HG03354 (cell line): ENCODE results near the gene ARHGEF40.

ENCODE experiments used
- ATAC-seq: cut with Tn5 transposase; IDR thresholded peaks from one replicate; pipeline ENCODE4 v1.9.1; 2021; ENCODE audit warnings: mild to moderate bottlenecking; ENCODE audit not compliant: unreplicated experiment, poor library complexity, severe bottlenecking

ARHGEF40 gene

GRCh38 chr14:21093018-21093417 is 22.9 kb downstream of the ARHGEF40 start:
- no peak for ATAC-seq

DNA sequence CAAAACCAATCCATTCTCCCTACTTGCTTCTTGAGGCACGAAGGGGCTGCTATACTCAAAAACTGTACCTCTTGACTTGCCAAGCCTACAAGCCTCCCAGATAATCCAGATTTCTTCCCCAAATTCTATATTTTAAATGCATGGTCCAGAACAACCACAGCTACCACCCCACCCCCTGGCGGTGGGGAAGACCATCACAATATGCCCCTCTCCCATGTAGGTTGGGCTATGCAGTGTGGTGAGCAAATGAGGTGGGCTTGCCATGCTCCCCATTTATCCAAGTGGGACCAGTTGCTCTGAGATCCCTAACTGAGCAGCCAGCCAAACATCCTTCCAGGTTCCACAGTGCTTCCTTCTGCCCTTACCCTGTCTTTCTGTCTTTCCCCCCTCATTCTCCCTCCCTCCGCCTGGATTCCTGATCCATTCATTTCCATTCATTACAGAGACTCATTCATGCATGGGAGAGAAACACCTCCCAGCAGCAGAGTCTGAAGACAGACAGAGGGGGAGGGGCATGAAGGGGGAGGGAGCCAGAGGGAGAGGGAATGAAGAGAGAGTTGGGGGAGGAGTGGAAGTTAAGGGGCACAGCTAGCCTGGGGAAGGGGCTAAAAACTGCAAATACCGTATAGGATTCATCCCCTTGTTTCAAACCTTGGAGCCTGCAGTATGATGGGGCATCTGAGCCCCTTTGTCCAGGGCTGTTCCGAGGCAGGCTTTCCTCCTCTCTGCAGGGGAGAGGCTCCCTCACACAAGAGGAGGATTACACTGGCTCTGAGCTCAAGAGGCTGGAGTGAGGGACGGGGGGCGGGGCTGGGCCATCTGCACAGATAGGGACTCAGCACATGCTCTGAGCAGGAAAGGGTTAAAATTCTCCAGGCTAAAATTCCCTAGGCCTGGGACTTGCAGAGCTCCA is 23.9 kb downstream of the ARHGEF40 start:
- ATAC-seq: no peak

DNA sequence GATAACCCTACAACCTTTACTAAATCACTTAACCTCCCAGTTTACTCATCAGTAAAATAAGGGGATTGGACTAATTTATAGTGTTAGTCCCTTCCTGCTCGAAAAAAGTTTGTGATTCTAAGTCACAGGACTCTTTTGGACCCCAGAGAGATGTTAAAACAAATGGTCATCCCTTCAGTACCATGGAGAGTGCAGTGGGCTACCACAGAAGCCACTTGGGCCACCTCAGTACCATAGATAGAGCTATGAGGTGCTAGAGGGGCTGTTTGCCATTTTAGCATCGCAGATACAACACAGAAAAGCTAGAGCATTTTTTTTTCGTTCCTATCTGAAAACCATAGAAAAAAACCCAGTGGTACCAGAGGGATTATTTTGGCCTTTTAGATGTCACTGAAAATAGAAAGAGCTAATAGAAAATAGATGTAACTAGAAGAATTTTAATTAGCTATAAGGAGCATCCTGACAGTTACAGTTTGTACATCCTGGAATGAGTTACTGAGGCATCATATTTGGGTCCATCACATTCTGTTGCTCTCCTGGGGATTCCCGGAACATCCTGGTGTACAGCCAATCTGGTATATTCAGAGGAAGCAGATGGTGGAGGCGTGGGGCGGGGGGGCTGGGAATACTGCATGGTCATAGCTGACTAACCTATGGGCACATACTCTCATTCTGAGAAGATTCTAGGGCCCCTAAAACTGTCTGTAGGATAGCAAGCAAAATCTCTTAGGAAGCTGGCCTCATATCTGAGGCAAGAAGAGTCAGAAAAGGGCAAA is 25.5 kb downstream of the ARHGEF40 start:
- no peak for ATAC-seq

DNA sequence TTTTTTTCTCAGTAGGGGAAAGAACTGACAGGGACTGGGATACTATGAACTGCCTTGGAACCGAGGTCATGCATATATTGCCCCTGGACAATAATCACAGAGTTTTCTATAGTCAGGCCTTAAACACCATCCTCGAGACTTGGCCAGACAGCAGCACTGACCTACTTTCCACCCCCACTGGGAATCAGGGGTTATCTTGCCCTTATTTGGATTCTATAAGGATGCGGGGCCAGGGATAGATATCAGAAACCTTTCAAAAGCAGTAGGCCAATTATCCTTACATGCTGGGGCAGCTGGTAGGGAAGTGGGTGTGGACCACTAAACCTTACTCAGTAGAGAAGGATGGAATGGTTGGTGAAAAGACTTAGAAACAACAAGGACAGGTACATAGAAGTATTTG is 26.3 kb downstream of the ARHGEF40 start:
- no peak for ATAC-seq

DNA sequence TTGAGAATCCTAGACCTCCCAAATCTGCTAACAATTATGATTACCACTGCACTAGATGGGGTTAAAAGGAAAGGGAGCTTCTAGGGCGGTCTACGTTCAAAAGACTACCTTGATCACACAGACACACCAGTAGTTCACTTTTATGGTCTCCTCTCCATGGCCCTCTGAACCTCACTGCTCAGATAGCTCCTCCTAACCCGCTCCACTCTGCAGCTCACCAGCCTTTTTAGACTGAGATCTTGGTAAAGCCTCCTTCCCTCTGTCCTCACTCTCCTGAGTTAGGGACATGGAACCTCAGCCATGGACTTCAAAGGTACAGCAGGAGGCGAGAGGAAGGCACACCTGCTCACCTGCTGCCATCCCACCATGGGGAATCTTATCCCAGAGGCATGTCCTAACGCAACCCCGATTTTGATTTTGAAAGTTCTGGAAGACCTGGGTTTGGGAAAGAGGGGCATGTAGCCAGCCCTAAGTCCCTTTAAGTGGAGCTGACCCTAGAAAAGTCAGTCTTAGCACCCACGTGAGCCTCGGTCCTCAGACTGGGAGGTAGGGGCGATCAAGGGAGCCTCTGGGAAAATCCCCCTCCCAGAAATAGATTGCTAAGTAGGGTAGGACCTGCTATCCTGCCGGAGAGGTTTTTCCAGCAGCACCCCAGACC is 27.0 kb downstream of the ARHGEF40 start:
- ATAC-seq: no peak

GRCh38 chr14:21097636-21098075 is 27.6 kb downstream of the ARHGEF40 start:
- no peak for ATAC-seq

DNA sequence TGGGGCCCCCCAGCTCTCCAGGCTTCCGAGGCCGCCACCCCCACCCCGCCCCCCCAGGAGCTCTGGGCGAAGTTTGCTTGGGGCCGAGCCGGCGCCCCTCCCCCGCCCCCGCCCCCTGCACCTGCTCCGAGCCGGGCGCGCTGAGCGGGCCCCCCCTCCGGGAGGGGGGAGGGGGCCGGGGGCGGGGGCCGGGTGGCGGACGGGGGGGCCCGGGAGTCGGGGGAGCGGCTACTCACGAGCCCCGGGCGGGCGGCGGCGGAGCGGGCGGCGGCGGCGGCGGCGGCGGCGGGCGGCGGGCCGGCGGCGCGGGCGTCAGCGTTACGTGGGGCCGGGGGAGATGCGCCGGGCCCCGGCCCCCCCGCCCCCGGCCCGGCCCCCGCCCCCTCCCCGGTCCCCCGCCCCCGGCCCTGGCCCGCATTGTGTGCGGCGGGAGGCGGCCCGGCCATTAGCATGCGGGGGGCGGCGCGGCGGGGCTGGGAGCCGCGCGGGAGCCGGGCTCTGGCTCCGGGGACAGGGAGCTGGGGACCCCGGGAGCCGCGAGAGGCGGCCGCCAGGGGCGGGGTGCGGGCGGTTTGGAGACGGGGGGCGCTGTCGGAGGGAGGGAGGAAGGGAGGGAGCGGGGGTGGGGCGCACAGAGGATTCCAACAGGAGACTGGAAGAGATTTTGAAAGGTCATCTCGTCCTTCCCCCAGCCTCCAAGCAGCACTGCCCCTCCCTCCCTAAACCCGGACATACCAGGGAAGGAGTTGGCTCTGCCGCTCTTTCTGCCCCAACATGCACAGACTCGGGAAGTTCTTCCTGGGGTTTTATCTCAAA is 28.2 kb downstream of the ARHGEF40 start, which contains the start of gene ZNF219:
Gene ZNF219, minus strand, starts transcription at position 580 of the 816 bp plus-strand sequence. CDS start 5,064 bp downstream, outside the sequence.
- ATAC-seq: no peak

DNA sequence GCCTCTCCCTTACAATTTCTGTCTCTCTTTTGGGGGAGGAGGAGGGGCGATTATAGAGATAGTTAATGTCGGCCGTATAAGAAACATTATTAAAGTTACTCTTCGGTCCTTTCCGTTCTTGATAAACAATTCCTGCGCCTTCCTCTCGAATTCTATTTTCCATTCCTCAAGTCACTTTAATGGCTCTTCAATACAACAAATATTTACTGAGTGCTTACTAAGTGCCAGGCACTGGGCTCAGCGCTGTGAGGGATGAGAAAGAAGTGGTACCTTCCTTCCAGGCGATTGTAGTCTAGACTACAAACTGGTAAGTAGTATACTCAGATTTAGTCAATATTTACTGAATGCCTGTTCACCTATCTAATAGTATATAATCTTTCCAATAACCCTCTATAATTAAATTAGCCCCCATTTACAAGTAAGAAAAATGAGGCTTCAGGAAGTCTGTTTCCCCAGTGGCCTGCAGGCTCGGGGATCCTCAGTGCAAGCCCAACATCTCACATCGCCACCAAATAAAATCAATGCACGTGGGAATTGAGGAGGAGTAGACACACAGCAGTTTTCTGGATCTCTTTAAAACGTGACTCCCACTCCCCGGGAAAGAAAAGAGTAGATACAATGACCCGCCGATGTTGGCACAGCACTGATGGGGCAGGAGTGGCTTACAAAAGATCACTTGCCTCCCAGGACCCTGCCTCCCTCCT is 28.9 kb downstream of the ARHGEF40 start:
- ATAC-seq: no peak

DNA sequence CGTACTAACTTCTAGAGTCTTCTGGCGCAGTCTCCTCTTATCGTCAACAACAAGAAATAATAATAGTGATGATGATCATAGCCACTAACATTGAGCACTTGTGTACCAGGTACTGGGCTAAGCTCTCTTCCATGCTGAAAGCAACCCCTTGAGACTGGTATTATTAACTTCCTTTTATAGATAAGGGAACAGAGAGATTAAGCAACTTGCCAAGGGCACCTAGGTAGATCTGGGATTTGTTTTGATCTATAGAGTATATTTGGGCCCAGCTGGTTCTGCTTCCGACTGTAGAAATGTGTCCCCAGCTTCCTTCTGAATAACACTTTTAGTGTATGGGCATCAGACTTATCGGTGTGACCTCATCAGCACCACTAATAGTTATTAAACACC is 29.5 kb downstream of the ARHGEF40 start:
- no peak for ATAC-seq

DNA sequence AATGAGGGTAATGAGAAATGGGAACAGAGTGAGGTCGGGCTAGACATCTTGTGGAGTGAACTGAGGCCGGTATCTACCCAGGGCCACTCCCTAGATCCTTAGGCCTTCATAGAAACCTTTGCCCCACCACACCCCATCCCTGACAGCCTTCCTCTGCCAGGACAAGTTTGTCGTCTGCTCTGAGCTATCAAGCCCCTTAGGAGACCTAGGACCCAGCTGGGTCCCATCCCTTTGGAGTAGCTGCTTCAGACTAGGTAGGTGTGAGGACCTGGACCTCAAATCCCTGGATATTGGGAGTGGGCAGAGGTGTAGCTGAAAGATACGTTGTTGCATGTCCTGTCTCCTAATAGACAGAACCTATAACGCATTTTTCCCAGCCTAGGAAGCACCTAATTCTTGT is 30.8 kb downstream of the ARHGEF40 start, which contains the start of gene TMEM253:
Gene TMEM253, plus strand, starts transcription at position 136 of the 400 bp plus-strand sequence. CDS start 278 bp downstream, outside the sequence.
- no peak for ATAC-seq

GRCh38 chr14:21101802-21102413 is 31.8 kb downstream of the ARHGEF40 start:
- ATAC-seq: no peak

- no peak for ATAC-seq
These were observed 32.7 kb downstream of the ARHGEF40 start for GRCh38 chr14:21102521-21103410.

GRCh38 chr14:21103411-21103709 is 33.3 kb downstream of the ARHGEF40 start:
- no peak for ATAC-seq

- peak; percentile 94 for ATAC-seq
These were observed 33.8 kb downstream of the ARHGEF40 start for GRCh38 chr14:21103710-21104447.

GRCh38 chr14:21104448-21105060 is 34.5 kb downstream of the ARHGEF40 start:
- peak; percentile 41 for ATAC-seq

DNA sequence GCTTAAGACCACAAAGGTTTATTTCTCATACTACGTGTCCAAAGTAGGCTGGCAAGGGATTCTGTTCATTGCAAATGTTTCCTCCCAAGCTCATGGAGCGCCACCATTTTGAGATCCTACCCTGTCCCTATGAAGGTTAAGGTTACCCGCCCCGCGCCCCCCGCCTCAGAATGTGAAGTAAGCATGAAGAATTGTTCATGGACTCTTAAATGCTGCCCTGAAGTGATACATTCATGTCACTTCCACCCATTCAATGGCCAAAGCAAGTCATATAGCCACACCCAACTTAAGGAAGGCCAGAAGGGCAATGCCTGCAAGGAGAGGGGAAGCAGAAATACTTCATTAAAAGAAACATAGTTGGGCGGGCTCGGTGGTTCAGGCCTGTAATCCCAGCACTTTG is 35.0 kb downstream of the ARHGEF40 start:
- ATAC-seq: no peak

DNA sequence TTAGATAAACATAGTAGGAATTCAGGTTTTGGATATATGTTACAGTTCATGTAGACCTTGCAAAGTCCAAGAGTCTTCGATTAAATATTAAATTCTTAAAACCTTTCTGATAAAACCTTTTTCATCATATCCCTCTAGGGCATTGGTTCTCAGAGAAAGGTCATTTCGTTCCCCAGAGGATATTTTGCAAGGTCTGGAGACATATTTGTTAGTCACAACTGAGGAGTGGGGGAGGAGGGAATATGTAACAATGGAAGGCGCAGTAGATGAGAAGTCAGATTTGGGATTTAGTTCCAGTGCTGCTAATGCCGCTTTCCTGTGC is 36.0 kb downstream of the ARHGEF40 start:
- ATAC-seq: no peak
